Left lung (tissue), 10 donors: ENCODE measurements around the gene CST1. TPM values are rescaled to one million over a fixed set of nuclear protein-coding genes. Genes with fewer than 3 reads are reported as not detected.
"Not testable (repeated sequence)": the region's sequence is repeated elsewhere in the genome, so short reads cannot be mapped to it uniquely, and the experiment has no call there.

ENCODE experiments used
- ATAC-seq: fragments of 200-7000 bp; cut with Tn5 transposase; one replicate; pipeline ENCODE4 v1.9.1; 2020; ENCODE audit warnings: moderate library complexity
- DNase-seq, 4 donors: peaks; one replicate each; pipeline ENCODE4 v3.0.0-alpha.2; 2013 to 2020
- H3K27ac ChIP-seq, 2 donors: fragments of 200-600 bp; sonication (generic) in 1 of 2; one replicate each; pipeline versions ENCODE4 v1.5.0 to v1.8.0; 2020 to 2021
- H3K27me3 ChIP-seq, 2 donors: fragments of 200-600 bp; sonication (generic) in 1 of 2; one replicate each; pipeline versions ENCODE4 v1.5.0 to v1.8.0; 2020 to 2021
- H3K36me3 ChIP-seq, 2 donors: fragments of 200-600 bp; sonication (generic) in 1 of 2; one replicate each; pipeline versions ENCODE4 v1.5.0 to v1.8.0; 2020 to 2021
- H3K4me1 ChIP-seq, 2 donors: fragments of 200-600 bp; one replicate each; pipeline ENCODE4 v1.8.0; 2021
- H3K4me3 ChIP-seq, 2 donors: fragments of 200-600 bp; sonication (generic) in 1 of 2; one replicate each; pipeline versions ENCODE4 v1.5.0 to v1.8.0; 2020 to 2021; ENCODE audit warnings: mild to moderate bottlenecking in 1 of 2
- H3K9me3 ChIP-seq, 2 donors: fragments of 200-600 bp; sonication (generic) in 1 of 2; one replicate each; pipeline versions ENCODE4 v1.5.0 to v1.8.0; 2020 to 2021
- intact Hi-C, 2 donors: fragments of 100-400 bp; cut with DNase I; formaldehyde crosslinking; loops; one replicate each; pipeline versions ENCODE4 v1.11.2 to v1.14.2; 2022
- polyA plus RNA-seq, 6 donors: library from polyadenylated mRNA; unstranded; fragments of 120-200 nt; gene quantifications; one replicate each; pipeline ENCODE4 v1.2.1, GENCODE V29; 2013; ENCODE audit not compliant: insufficient read length in 6 of 6
- total RNA-seq, 2 donors: library from RNA; stranded (reverse); fragmentation: NEBNext Ultra II Directional; extraction: Animal tissue kit (Norgen Biotek cat#: 25700); gene quantifications; one replicate each; pipeline ENCODE4 v1.2.1, GENCODE V29; 2021
- TF ChIP-seq, protein P1 (sequence below), 2 donors: fragments of 200-600 bp; sonication (generic) in 1 of 2; IDR thresholded peaks; one replicate each; pipeline versions ENCODE4 v1.5.0 to v1.8.0; 2021; ENCODE audit warnings: antibody characterized with exemption in 2 of 2
- donor health status: DM: no; HTN: yes; CAD: no.
- donor health status: DM: no; HTN: no; CAD: no.

Gene CST1
- total and polyA plus RNA-seq, 8 donors, result not detected

DNA sequence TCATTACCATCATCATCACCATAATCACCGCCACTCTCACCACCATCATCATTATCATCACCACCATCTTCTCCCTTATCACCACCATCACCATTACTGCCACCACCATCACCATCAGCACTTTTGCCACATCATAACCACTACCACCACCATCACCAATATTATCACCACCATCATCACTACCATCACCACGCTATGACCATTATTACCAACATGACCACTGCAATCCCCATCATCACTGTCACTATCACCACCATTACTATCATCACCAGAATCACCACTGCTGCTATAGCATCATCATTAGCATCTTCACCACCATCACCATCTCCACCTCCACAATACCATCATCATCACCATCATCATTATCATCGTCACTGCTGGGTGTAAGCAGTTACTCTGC is 25.6 kb downstream of the CST1 start:
- Histone ChIP-seq H3K36me3 (no peaks in the 10 kb centered on the region), H3K9me3 (no peaks in the 10 kb centered on the region), H3K4me1 (no peaks in the 10 kb centered on the region), H3K4me3 (no peak overlapping the region), H3K27me3 (no peaks in the 10 kb centered on the region), H3K27ac (no peak overlapping the region)
- ATAC-seq, result no peak
- DNase-seq, result no peak
- TF ChIP-seq, protein P1, sequence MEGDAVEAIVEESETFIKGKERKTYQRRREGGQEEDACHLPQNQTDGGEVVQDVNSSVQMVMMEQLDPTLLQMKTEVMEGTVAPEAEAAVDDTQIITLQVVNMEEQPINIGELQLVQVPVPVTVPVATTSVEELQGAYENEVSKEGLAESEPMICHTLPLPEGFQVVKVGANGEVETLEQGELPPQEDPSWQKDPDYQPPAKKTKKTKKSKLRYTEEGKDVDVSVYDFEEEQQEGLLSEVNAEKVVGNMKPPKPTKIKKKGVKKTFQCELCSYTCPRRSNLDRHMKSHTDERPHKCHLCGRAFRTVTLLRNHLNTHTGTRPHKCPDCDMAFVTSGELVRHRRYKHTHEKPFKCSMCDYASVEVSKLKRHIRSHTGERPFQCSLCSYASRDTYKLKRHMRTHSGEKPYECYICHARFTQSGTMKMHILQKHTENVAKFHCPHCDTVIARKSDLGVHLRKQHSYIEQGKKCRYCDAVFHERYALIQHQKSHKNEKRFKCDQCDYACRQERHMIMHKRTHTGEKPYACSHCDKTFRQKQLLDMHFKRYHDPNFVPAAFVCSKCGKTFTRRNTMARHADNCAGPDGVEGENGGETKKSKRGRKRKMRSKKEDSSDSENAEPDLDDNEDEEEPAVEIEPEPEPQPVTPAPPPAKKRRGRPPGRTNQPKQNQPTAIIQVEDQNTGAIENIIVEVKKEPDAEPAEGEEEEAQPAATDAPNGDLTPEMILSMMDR (IDR thresholded peaks at IDR 0.05), result no peak
- intact Hi-C loops, result no loop called here

DNA sequence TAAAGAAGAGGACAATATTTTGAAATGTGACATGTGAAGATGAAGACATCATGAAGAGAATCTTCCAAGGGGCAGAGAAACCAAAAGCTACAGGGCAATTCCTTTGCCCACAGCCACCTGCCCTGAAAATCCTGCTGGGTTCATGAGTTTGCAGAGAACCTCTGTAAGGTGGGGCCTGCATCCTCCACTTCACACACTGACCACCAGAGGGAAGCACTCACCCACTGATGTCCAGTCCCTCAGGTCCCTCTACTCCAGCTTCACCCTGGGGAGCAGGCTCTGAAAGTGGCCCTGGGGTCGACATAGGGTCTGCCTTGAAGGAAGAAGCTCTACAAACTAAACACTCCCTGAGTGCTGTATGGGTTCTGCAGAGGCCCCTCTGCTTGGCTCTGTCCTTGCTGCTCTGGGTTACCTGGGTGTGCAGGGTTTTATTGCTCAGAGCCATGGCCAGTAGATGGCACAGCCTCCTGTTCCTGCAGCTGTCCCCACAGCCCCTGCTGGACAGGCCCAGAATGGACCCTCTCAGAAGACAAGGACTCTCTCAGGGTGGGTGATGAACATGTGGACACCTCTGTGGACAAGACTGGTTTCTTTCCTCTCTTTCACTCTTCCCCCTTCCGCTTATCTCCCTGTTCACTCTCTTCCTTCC is 27.0 kb downstream of the CST1 start:
- H3K4me3 ChIP-seq, H3K9me3 ChIP-seq, intact Hi-C loops, H3K27ac ChIP-seq, H3K27me3 ChIP-seq, H3K36me3 ChIP-seq, H3K4me1 ChIP-seq: not testable (repeated sequence)
- peak in 2 of 4 donors; percentile 1 to 3 for DNase-seq
- TF ChIP-seq, protein P1 (IDR thresholded peaks at IDR 0.05), result peak; percentile 34 to 64
- peak; percentile 91 for ATAC-seq

DNA sequence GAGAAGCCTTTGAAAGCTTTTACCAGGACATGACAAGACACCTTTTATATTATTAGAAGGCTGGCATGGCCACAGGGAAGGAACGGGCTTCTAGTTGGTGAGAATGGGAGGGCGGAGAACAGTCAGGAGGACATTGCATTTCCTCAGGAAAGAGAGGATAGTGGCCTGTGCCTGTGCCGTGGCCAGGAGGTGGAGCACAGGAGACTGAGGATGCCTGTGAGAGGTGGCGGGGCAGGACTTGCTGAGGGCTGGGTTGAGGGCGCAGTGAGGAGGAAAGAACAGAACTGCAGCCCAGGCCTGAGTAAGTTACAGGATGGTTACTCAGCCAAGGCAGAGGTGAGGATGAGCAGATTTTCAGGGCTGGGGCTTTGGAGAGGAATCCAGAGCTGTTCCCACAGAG is 27.9 kb downstream of the CST1 start:
- DNase-seq, H3K4me1 ChIP-seq, ATAC-seq: not testable (repeated sequence)

DNA sequence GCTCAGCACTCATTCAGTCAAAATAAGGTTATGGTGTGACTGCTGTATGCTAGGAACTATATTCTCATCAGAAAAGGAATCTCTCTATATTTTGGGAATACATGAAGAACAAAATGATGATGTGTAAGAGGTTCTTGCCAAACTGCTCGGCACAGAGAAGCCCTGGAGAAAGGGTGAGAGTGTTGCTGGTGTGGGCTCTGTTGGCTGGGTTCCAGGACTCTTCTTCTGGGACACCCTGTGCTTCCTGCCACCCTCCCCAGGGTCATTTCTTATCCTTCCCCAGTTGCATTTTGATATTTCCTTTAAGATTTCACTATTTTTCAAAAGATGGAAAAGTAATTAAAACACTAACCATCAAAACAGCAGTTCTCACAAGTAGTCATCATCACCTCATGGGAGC is 28.8 kb downstream of the CST1 start:
- no peaks in the 10 kb centered on the region for H3K27me3 ChIP-seq
- DNase-seq, result no peak

More for the DNA sequence above, 27.9 kb downstream of the CST1 start:
- H3K36me3 ChIP-seq, intact Hi-C loops, H3K27me3 ChIP-seq, H3K9me3 ChIP-seq, H3K27ac ChIP-seq, H3K4me3 ChIP-seq: not testable (repeated sequence)

DNA sequence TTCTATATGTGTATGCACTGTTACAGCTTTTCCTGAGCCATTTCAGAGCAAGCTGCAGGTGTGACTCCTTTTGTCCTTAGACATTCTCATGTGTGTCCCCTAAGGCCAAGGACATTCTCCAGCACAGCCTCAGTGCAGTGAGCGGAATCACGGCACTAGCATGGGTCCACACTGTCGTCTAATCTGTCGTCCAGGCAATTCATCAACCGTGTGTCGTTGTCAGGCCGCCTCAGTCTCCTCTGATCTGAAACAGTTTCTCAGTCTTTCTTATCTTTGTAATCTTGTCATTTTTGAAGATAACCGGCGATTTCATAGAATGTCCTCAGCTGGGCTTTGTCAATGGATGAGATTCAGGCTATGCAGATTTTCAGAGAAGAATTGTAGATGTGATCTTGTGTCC is 31.4 kb downstream of the CST1 start:
- ATAC-seq, H3K36me3 ChIP-seq, DNase-seq, H3K4me1 ChIP-seq, H3K4me3 ChIP-seq, H3K27me3 ChIP-seq, H3K27ac ChIP-seq, H3K9me3 ChIP-seq, intact Hi-C loops: not testable (repeated sequence)

More for the DNA sequence above, 28.8 kb downstream of the CST1 start:
- intact Hi-C loops, result no loop called here
- H3K9me3 ChIP-seq, result no peaks in the 10 kb centered on the region
- no peak for ATAC-seq
- no peaks in the 10 kb centered on the region for H3K4me1 ChIP-seq
- H3K36me3 ChIP-seq, result no peaks in the 10 kb centered on the region
- TF ChIP-seq, protein P1 (IDR thresholded peaks at IDR 0.05), result no peak
- H3K4me3 ChIP-seq, result no peak overlapping the region
- H3K27ac ChIP-seq, result no peak overlapping the region

DNA sequence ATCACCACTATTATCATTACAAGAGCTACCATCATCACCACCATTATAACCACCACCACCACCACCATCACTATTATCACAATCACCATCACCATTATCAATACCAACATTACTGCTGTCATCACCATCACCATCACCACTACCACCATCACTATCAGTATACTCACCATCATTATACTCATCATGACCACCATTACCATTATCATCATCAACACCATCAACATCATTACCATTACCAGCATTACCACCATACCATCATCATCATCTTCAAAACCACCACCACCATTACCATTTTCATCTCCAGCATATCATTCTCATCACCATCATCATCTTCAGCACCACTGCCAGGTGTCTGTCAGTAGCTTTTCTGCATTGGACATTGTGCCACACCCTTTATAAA is 39.0 kb downstream of the CST1 start:
- H3K36me3 ChIP-seq, H3K27me3 ChIP-seq, DNase-seq, H3K9me3 ChIP-seq, H3K27ac ChIP-seq, ATAC-seq, intact Hi-C loops, H3K4me1 ChIP-seq, H3K4me3 ChIP-seq: not testable (repeated sequence)

DNA sequence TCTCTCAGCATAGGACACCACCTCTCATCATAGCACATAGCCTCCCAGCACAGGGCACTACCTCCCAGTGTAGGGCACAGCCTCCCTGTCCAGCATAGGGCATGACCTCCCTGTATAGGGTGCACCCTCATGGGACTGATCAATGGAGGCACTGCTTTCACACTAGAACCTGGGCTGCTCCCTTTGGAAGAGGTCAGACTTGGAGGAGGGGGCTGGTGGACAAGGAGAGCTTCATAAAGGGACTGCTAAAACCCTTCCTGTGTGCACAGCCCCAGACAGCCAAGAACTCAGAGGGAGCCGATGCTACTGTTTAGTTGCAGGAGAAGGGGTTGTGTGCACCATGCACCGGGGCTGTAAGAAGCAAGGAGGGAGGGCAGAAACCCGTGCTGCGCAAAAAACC is 40.0 kb downstream of the CST1 start:
- TF ChIP-seq, protein P1 (IDR thresholded peaks at IDR 0.05), result no peak
- Histone ChIP-seq H3K27me3 (no peaks in the 10 kb centered on the region), H3K4me3 (no peak overlapping the region), H3K36me3 (no peaks in the 10 kb centered on the region), H3K9me3 (no peaks in the 10 kb centered on the region), H3K27ac (no peak overlapping the region), H3K4me1 (no peaks in the 10 kb centered on the region)
- DNase-seq (no peak), ATAC-seq (no peak)
- intact Hi-C loops, result no loop called here
